Hematopoietic multipotent progenitor cell treated with erythropoietin and hydrocortisone succinate and interleukin-3 and kit ligand, for 8 days (in vitro differentiated cells): ENCODE results near the gene LDB1.

Experiments used
- DNase-seq: peaks from one replicate; pipeline ENCODE4 v3.0.0-alpha.2; 2015

Gene LDB1

GRCh38 chr10:102112210-102112817, 7.9 kb downstream of the LDB1 start:
- DNase-seq = peak; percentile 99

GRCh38 chr10:102111276-102111675, 8.9 kb downstream of the LDB1 start:
- no peak for DNase-seq

GRCh38 chr10:102109166-102110116, 10.7 kb downstream of the LDB1 start:
- DNase-seq = no peak

DNA sequence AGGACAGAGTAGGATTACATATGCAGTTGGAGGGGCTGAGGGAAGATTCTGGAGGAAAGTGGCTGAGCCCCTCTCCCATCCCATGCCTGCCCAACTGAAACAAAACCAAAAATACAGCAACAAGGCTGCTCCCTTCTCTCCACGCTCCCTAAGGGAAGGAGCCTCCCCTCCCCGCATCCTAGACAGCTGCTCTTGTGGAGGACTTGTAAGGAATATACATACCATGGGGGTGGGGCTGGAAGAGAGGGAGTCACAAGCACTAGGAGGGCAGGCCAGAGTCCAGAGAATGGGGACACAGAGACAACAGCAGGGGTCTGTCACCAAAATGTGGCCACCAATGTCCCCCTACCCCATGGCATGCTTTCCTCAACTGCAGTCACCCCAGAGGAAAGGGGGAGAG, 13.2 kb downstream of the LDB1 start:
- DNase-seq = no peak

- DNase-seq = no peak
Observed at GRCh38 chr10:102102421-102102820, 17.7 kb downstream of the LDB1 start.

- DNase-seq = no peak
Observed at GRCh38 chr10:102101152-102101551, 19.0 kb downstream of the LDB1 start.

DNA sequence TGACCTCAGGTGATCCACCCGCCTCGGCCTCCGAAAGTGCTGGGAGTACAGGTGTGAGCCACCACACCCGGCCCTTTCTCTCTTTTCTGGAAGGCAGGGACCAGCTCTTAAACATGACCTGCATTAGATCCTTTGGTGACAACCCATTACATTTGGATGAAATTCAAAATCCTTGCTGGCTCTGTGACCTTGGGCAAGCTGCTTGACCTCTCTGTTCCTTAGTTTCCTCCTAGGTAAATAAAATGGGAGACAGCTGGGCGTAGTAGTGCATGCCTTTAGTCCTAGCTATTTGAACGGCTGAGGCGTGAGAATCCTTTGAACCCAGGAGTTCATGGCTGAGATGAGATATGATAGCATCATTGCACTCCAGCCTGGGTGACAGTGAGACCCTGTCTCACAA, 23.7 kb downstream of the LDB1 start:
- no peak for DNase-seq

- DNase-seq = no peak
Observed at GRCh38 chr10:102090772-102091171, 29.4 kb downstream of the LDB1 start.

GRCh38 chr10:102086196-102086595, 34.0 kb downstream of the LDB1 start:
- peak; percentile 39 for DNase-seq

- DNase-seq = no peak
Observed at GRCh38 chr10:102085336-102085735, 34.8 kb downstream of the LDB1 start.

DNA sequence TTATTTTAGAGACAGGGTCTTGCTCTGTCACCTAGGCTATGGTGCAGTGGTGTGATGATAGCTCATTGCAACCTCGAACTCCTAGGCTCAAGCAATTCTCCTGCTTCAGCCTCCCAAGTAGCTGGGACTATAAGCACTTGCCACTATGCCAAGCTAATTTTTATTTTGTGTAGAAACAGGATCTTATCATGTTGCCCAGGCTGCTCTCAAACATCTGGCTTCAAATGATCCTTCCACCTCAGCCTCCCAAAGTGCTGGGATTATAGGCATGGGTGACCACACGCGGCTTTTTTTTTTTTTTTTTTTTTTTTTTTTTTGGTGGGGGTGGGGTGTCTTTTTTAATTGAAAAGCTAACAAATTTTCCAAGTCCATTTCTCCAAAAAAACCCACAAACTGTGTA, 36.6 kb downstream of the LDB1 start:
- DNase-seq = peak; percentile 89

GRCh38 chr10:102072673-102073527, 47.3 kb downstream of the LDB1 start:
- DNase-seq = peak; percentile 86

DNA sequence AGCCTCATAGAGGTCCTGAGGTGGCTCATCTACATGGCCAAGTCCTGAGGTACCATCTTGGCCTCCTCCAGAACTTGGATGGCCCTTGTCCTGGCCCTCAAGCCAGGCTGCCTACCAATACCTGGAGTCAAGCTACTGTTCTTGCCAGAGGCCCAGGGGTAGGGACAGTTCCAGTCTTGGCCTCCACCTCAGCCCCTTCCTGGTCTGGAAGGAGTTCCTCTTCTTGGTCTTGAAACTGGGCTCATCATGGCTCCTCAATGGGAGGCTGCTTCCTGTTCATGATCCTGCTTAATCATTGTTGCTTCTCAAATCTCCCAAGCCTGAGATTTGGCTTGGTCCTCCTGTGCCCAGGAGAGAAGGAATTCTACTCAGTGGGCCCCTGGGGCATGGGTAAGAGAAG, 51.1 kb downstream of the LDB1 start:
- no peak for DNase-seq

DNA sequence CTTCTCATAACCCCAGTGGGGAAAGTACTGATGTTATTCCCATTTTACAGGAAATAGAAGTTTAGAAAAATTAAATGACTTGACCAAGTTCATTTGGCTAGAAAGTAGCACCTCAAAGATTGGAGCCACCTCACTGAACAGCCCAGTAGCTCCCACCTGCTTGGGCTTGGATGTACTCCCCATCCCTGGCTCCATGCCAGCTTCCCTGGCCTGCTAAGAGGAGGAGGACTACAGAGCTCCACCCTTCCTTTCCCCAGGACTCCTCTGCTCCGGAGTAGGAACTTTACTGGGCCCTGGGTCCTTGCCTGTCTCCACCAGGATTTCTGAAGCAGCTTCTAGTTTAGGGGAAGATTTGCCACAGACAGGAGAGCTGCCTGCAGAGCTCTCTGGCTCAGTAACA, 52.0 kb downstream of the LDB1 start:
- peak; percentile 50 for DNase-seq

DNA sequence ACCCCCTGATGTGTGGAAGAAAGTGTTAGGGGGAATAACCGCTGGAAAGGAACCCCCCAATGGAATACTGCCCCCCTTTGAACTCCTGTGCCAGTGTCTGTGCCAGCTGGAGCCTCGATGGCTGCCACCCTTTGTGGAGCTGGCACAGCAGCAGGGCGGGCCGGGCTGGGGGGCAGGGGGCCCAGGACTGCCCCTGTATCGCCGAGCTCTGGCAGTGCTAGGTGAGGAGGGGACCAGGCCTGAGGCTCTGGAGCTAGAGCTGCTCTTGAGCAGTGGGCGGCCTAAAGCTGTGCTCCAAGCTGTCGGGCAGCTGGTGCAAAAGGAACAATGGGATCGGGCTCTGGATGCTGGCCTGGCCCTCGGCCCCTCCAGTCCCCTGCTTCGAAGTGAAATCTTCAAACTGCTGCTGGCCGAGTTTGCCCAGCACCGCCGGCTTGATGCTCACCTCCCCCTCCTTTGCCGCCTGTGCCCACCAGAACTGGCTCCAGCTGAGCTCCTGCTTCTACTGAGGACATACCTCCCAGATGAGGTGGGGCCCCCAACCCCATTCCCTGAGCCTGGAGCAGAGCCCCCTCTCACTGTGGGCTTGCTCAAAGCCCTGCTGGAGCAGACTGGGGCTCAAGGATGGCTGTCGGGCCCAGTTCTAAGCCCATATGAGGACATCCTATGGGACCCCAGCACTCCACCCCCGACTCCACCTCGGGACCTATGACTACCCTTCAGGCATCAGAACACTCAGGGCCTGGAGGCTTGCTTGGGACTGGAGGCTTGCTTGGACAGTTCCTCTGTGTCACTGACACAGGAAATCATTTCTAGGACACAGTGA, 52.9 kb downstream of the LDB1 start:
- no peak for DNase-seq

DNA sequence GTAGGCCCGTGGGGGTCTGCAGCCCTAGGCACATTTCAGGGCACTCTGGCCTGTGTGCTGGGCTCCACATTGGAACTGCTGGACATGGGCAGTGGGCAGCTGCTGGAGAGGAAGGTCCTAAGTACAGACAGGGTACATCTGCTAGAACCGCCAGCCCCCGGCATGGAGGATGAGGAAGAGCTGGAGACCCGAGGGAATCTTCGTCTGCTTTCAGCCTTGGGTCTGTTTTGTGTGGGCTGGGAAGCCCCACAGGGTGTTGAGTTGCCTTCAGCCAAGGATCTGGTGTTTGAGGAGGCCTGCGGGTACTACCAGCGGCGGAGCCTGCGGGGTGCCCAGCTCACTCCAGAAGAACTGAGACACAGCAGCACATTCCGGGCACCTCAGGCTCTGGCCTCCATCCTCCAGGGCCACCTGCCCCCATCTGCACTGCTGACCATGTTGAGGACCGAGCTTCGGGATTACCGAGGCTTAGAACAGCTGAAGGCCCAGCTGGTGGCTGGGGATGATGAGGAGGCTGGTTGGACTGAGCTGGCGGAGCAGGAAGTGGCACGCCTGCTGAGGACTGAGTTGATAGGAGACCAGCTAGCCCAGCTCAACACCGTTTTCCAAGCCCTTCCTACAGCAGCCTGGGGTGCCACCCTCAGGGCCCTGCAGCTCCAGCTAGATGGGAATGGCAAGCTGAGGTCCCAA, 53.6 kb downstream of the LDB1 start:
- DNase-seq = peak; percentile 30

DNA sequence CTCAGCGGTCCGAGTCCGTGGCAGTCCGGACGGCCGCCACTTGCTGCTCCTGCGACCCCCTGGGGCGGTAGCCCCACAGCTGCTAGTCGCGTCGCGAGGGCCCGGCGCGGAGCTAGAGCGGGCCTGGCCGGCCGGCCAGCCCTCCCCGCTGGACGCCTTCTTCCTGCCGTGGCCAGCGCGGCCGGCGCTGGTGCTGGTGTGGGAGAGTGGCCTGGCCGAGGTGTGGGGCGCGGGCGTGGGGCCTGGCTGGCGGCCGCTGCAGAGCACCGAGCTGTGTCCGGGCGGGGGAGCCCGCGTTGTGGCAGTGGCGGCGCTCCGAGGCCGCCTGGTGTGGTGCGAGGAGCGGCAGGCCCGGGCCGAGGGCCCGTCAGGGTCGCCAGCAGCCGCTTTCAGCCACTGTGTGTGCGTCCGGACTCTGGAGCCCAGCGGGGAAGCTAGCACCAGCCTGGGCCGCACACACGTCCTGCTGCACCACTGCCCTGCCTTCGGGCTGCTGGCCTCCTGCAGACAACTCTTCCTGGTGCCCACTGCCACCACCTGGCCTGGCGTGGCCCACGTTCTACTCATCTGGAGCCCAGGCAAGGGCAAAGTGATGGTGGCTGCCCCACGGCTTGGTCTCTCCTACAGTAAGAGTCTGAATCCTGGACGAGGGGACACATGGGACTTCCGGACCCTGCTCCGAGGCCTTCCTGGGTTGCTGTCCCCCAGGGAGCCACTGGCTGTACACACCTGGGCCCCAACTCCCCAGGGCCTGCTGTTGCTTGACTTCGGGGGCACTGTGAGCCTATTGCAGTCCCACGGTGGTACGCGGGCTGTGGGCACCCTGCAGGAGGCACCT, 54.4 kb downstream of the LDB1 start:
- peak; percentile 30 for DNase-seq

- peak; percentile 95 for DNase-seq
Observed at GRCh38 chr10:102064868-102065560, 55.2 kb downstream of the LDB1 start, which contains the start of gene HPS6. TSS of gene HPS6 (plus strand) at chr10:102065349. CDS start at chr10:102065475, 126 bp downstream.

DNA sequence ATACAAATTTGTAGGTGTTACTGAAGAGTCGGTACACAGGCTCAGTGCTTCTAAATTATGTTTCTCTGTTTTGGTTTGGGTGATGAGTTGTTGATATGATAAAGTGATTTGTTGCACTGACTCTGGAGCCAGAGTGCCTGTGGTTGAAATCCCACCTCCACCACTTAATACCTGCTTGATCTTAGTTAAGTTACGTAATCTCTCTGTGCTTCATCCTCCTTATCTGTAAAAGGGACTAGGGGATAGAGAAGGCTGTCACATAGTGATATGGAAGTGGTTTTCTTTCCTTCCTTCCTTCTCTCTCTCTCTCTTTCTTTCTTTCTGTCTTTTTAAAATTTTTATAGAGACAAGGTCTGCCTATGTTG, 55.7 kb downstream of the LDB1 start:
- no peak for DNase-seq

- no peak for DNase-seq
Observed at GRCh38 chr10:102059987-102060386, 60.2 kb downstream of the LDB1 start.
